ENCODE data around the gene VSTM2B. TPM values are rescaled to one million over a fixed set of nuclear protein-coding genes. Genes with fewer than 3 reads are reported as not detected.

VSTM2B gene
- total and polyA plus RNA-seq, 2 of the 4 experiments (the other 2 are of a cell fraction): not detected

DNA sequence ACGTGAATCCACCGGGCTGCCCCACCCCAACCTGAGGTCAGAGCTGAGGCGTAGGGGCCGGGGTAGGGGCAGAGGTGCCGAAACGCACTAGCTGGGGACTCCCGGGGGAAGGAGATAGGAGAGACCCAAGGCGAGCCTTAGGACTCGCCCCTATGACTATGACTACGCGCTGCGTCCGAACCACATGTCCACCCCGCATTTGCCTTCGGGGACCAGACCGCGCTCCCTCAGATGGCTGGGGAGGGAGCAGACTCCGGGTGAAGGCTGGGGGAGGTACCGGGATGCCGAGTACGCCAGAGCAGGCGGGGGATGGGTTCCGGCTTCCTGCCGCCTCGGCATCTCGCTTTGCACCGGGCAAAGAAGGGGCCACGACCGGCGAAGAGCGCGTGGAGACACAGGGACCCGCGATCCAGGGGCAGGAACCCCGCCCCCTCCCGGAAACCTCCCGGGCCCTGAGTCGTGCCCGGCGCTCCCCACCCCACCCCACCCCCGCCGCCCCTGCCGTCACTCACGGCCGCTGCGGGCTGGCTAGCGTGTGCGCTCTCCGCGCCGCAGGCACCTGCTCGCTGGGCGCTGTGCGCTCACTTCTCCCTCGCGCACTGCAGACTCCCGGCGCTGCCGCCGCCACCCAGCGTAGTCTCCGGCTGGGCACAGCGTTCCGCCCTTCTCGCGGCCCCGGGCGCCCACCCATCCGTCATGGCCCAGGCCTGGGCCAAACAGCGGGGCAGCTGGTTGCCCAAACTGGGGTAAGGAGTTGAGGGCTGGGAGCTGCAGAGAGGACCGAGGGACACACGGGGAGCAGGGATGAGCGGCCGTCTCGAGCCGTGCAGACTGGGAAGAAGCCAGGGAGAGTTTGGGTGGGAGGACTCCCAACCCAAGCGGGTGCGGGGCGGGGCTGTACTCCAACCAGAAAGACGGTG lies 622 bp upstream of the VSTM2B start:
- in situ Hi-C loops (cut with MboI; ENCODE audit: low sequenced_read_pairs): no loop called here
- Histone ChIP-seq H3K9me3 (ENCODE audit: control insufficient read depth, insufficient read depth, low read length) (peaks cover 3% of the 10 kb centered on the region; the same call in 1 of the 2 replicates), H3K4me1 (ENCODE audit: control insufficient read depth, insufficient read depth, low read length) (no peaks in the 10 kb centered on the region; the same call in 1 of the 2 replicates), H4K20me1 (ENCODE audit: insufficient read depth, low read length) (no peaks in the 10 kb centered on the region; the same call in 1 of the 2 replicates), H3K56ac (ENCODE audit: extremely low read depth, insufficient read depth, low read length) (no peak overlapping the region), H3K4ac (ENCODE audit: low read depth, low read length) (no peak overlapping the region), H2AK9ac (replicated peaks; ENCODE audit: low read depth, low read length, poor library complexity) (no peak overlapping the region), H4K91ac (ENCODE audit: insufficient read depth, low read depth, low read length) (no peak overlapping the region), H3K23ac (ENCODE audit: low read depth, low read length) (no peak overlapping the region), H3K4me2 (ENCODE audit: low read depth, low read length) (no peak overlapping the region), H2BK20ac (ENCODE audit: low read depth, low read length) (no peak overlapping the region), H3K18ac (ENCODE audit: low read depth, low read length) (no peak overlapping the region), H3K27me3 (ENCODE audit: control insufficient read depth, insufficient read depth, low read length) (peaks cover 58% of the 10 kb centered on the region), H3K9me1 (ENCODE audit: insufficient read depth, low read length) (no peaks in the 10 kb centered on the region), H2BK15ac (ENCODE audit: low read depth, low read length) (no peak overlapping the region), H2BK5ac (ENCODE audit: low read depth, low read length, poor library complexity, severe bottlenecking) (no peak overlapping the region), H3K36me3 (ENCODE audit: control insufficient read depth, insufficient read depth, low read length) (no peaks in the 10 kb centered on the region), H2AK5ac (ENCODE audit: low read depth, low read length) (no peak overlapping the region), H3K14ac (replicated peaks; ENCODE audit: low read depth, low read length) (no peak overlapping the region), H4K8ac (ENCODE audit: low read depth in 2 of 2, low read length in 2 of 2) (no peak overlapping the region), H3K9ac (ENCODE audit: low read depth, low read length) (no peak overlapping the region), H3K4me3 (ENCODE audit: insufficient read depth, low read depth, low read length) (no peak overlapping the region), H2AFZ (replicated peaks; ENCODE audit: low read length, poor library complexity) (peak overlapping the region; percentile 33), H4K5ac (ENCODE audit: low read depth, low read length) (no peak overlapping the region), H2BK120ac (ENCODE audit: low read depth, low read length) (no peak overlapping the region), H3K79me1 (ENCODE audit: low read depth in 1 of 2, low read length in 2 of 2) (no peaks in the 10 kb centered on the region), H3K27ac (ENCODE audit: insufficient read depth, low read length) (no peak overlapping the region)
- ATAC-seq (ENCODE audit: low read depth) (no peak), DNase-seq (no peak)
- dilution Hi-C loops (cut with HindIII; ENCODE audit: low sequenced_read_pairs, unreplicated experiment): no loop called here
- WGBS, 2 experiments (ENCODE audit: extremely low coverage in 2 of 2, insufficient read length in 1 of 2): 2% methylated on average over 20 of the region's 80 CpGs; no CpG with 5 or more reads in 1 of the 2 experiments
- BruUV-seq (replicated peaks): no TSS peak
- TF ChIP-seq CHD1 (IDR thresholded peaks at IDR 0.05; ENCODE audit: low read depth, low read length) (no peak), RCOR1 (IDR thresholded peaks at IDR 0.05; ENCODE audit: insufficient replicate concordance, low read length) (no peak), RFX5 (IDR thresholded peaks at IDR 0.05; ENCODE audit: low read depth, low read length) (no peak), MAZ (IDR thresholded peaks at IDR 0.05; ENCODE audit: borderline replicate concordance, low read depth, low read length) (no peak), SMC3 (IDR thresholded peaks at IDR 0.05; ENCODE audit: low read depth, low read length) (no peak), FOS (IDR thresholded peaks at IDR 0.05; ENCODE audit: low read depth, low read length) (no peak), BHLHE40 (IDR thresholded peaks at IDR 0.05; ENCODE audit: low read depth, low read length) (no peak), NFE2L2 (IDR thresholded peaks at IDR 0.05; ENCODE audit: low read depth, low read length) (no peak), RAD21 (IDR thresholded peaks at IDR 0.05; ENCODE audit: low read length) (no peak), MXI1 (IDR thresholded peaks at IDR 0.05; ENCODE audit: borderline replicate concordance, low read depth, low read length) (no peak), MAFK (IDR thresholded peaks at IDR 0.05; ENCODE audit: low read depth, low read length) (no peak), POLR2A (IDR thresholded peaks at IDR 0.05; ENCODE audit: low read depth, low read length) (no peak)
- TF ChIP-seq, protein P1, sequence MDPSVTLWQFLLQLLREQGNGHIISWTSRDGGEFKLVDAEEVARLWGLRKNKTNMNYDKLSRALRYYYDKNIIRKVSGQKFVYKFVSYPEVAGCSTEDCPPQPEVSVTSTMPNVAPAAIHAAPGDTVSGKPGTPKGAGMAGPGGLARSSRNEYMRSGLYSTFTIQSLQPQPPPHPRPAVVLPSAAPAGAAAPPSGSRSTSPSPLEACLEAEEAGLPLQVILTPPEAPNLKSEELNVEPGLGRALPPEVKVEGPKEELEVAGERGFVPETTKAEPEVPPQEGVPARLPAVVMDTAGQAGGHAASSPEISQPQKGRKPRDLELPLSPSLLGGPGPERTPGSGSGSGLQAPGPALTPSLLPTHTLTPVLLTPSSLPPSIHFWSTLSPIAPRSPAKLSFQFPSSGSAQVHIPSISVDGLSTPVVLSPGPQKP (IDR thresholded peaks at IDR 0.05; ENCODE audit: borderline replicate concordance, low read depth, low read length): no peak
- TF ChIP-seq, protein P2, sequence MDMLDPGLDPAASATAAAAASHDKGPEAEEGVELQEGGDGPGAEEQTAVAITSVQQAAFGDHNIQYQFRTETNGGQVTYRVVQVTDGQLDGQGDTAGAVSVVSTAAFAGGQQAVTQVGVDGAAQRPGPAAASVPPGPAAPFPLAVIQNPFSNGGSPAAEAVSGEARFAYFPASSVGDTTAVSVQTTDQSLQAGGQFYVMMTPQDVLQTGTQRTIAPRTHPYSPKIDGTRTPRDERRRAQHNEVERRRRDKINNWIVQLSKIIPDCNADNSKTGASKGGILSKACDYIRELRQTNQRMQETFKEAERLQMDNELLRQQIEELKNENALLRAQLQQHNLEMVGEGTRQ (IDR thresholded peaks at IDR 0.05; ENCODE audit: low read depth, low read length): no peak
- TF ChIP-seq, protein P3, sequence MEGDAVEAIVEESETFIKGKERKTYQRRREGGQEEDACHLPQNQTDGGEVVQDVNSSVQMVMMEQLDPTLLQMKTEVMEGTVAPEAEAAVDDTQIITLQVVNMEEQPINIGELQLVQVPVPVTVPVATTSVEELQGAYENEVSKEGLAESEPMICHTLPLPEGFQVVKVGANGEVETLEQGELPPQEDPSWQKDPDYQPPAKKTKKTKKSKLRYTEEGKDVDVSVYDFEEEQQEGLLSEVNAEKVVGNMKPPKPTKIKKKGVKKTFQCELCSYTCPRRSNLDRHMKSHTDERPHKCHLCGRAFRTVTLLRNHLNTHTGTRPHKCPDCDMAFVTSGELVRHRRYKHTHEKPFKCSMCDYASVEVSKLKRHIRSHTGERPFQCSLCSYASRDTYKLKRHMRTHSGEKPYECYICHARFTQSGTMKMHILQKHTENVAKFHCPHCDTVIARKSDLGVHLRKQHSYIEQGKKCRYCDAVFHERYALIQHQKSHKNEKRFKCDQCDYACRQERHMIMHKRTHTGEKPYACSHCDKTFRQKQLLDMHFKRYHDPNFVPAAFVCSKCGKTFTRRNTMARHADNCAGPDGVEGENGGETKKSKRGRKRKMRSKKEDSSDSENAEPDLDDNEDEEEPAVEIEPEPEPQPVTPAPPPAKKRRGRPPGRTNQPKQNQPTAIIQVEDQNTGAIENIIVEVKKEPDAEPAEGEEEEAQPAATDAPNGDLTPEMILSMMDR (conservative IDR thresholded peaks at IDR 0.05; ENCODE audit: low read depth, low read length): no peak
- CTCF ChIA-PET: no interaction called here
- intact Hi-C loops (cut with micrococcal nuclease): no loop called here
- POLR2A ChIA-PET (ENCODE audit: unreplicated experiment): no interaction called here

Measured in IMR-90 (cell line).